GM23248 (cell line): ENCODE measurements around the gene ATP6V0A1. TPM values are rescaled to one million over a fixed set of nuclear protein-coding genes. Genes with fewer than 3 reads are reported as not detected.

Experiments used
- DNase-seq: peaks from one replicate; pipeline ENCODE4 v3.0.0-alpha.2; 2015
- H2AFZ ChIP-seq: fragments of 200-600 bp; sonication (generic); 2 replicates; pipeline ENCODE4 v1.6.1; 2016; ENCODE audit warnings: antibody characterized with exemption
- H3F3A ChIP-seq: fragments of 200-600 bp; sonication (generic); 2 replicates; pipeline ENCODE4 v1.6.1; 2016; ENCODE audit warnings: mild to moderate bottlenecking, antibody characterized with exemption, mixed run types; ENCODE audit not compliant: insufficient read depth
- H3K27ac ChIP-seq: fragments of 200-600 bp; sonication (generic); 2 replicates; pipeline ENCODE4 v1.5.1; 2016; ENCODE audit warnings: mild to moderate bottlenecking
- H3K27me3 ChIP-seq: fragments of 200-600 bp; sonication (generic); replicated peaks from 2 replicates; pipeline ENCODE4 v1.6.1; 2016; ENCODE audit warnings: mild to moderate bottlenecking; ENCODE audit not compliant: insufficient read depth
- H3K36me3 ChIP-seq: fragments of 200-600 bp; sonication (generic); 2 replicates; pipeline ENCODE4 v1.6.1; 2016; ENCODE audit warnings: low read depth, mild to moderate bottlenecking
- H3K4me1 ChIP-seq: fragments of 200-600 bp; sonication (generic); 2 replicates; pipeline ENCODE4 v1.6.1; 2016; ENCODE audit warnings: mild to moderate bottlenecking; ENCODE audit not compliant: insufficient read depth
- H3K4me2 ChIP-seq: fragments of 200-600 bp; sonication (generic); one replicate; pipeline ENCODE4 v1.6.1; 2016; ENCODE audit warnings: mild to moderate bottlenecking; ENCODE audit not compliant: unreplicated experiment
- H3K4me3 ChIP-seq: fragments of 200-600 bp; sonication (generic); 2 replicates; pipeline ENCODE4 v1.5.1; 2016; ENCODE audit warnings: mild to moderate bottlenecking
- H3K79me2 ChIP-seq: fragments of 200-600 bp; sonication (generic); 2 replicates; pipeline ENCODE4 v1.6.1; 2016; ENCODE audit warnings: mild to moderate bottlenecking; ENCODE audit not compliant: insufficient read depth
- H3K9ac ChIP-seq: fragments of 200-600 bp; sonication (generic); 2 replicates; pipeline ENCODE4 v1.6.1; 2016; ENCODE audit warnings: mild to moderate bottlenecking
- H3K9me2 ChIP-seq: fragments of 200-600 bp; sonication (generic); 2 replicates; pipeline ENCODE4 v1.6.1; 2016; ENCODE audit warnings: mixed run types, mild to moderate bottlenecking, moderate library complexity; ENCODE audit not compliant: insufficient read depth
- H3K9me3 ChIP-seq: fragments of 200-600 bp; sonication (generic); one replicate; pipeline ENCODE4 v1.6.1; 2017; ENCODE audit warnings: low read depth
- H4K20me1 ChIP-seq: fragments of 200-600 bp; sonication (generic); 2 replicates; pipeline ENCODE4 v1.6.0; 2016; ENCODE audit not compliant: insufficient read depth
- EZH2 ChIP-seq: fragments of 200-600 bp; sonication (generic); IDR thresholded peaks from 2 replicates; pipeline ENCODE4 v1.6.1; 2018; ENCODE audit warnings: antibody characterized with exemption, mild to moderate bottlenecking; ENCODE audit not compliant: insufficient read depth, poor library complexity, severe bottlenecking
- EZH2phosphoT487 ChIP-seq: fragments of 200-600 bp; sonication (generic); IDR thresholded peaks from 2 replicates; pipeline ENCODE4 v1.6.1; 2018; ENCODE audit warnings: antibody characterized with exemption, moderate library complexity, mild to moderate bottlenecking, low read depth; ENCODE audit not compliant: insufficient read depth
- WGBS, 2 experiments: methylation state at CpG; one replicate each; pipeline ENCODE4 v1.1.6; 2015 to 2017; ENCODE audit warnings: low lambda C conversion rate in 2 of 2, low coverage in 1 of 2; ENCODE audit errors: missing lambda C conversion rate in 2 of 2; 5-methylcytosine and 5-hydroxymethylcytosine counted together
- in situ Hi-C: fragments of 300-500 bp; cut with MboI; formaldehyde crosslinking; loops from 2 replicates; pipeline ENCODE4 v1.15.0; 2020
- polyA plus RNA-seq: library from polyadenylated mRNA; unstranded; fragments of >200 nt; fragmentation: Nextera tagmentation; extraction: Ambion mirVana; gene quantifications from 2 replicates; pipeline ENCODE4 v1.2.1, GENCODE V29; 2016
- total RNA-seq: library from RNA; depleted of rRNA; stranded (reverse); fragments of >200 nt; shearing (Covaris generic); gene quantifications from 2 replicates; pipeline ENCODE4 v1.2.3, GENCODE V29; 2014; rRNA removed

The ATP6V0A1 gene
- total RNA-seq (15.3 and 16.3 TPM in 2 replicates), polyA plus RNA-seq (21.6 and 26.0 TPM in 2 replicates)

- peak within 1 kb of the TSS; percentile 85 for H2AFZ ChIP-seq
- peaks cover 30% of the 10 kb centered on the region for H3K79me2 ChIP-seq
- no peaks in the 10 kb centered on the region for H3K9me3 ChIP-seq
- H3K4me3 ChIP-seq: peak within 1 kb of the TSS; percentile 87
- H4K20me1 ChIP-seq: no peaks in the 10 kb centered on the region
- TF ChIP-seq EZH2phosphoT487: no peak
- no peak for TF ChIP-seq EZH2
- H3K9ac ChIP-seq: peak within 1 kb of the TSS; percentile 76
- peak; percentile 93 for DNase-seq
- no peaks in the 10 kb centered on the region for H3K36me3 ChIP-seq
- H3K4me2 ChIP-seq: peak within 1 kb of the TSS; percentile 97
- 2% methylated on average over 27 to 45 of the region's 45 CpGs for WGBS, 2 experiments
- H3F3A ChIP-seq: peaks cover 46% of the 10 kb centered on the region
- no peaks in the 10 kb centered on the region for H3K27me3 ChIP-seq
- peaks cover 26% of the 10 kb centered on the region for H3K4me1 ChIP-seq
- peak within 1 kb of the TSS; percentile 74 for H3K27ac ChIP-seq
- in situ Hi-C loops: no loop called here
- no peaks in the 10 kb centered on the region for H3K9me2 ChIP-seq
Observed at GRCh38 chr17:42458497-42459255, at the start of gene ATP6V0A1. Gene ATP6V0A1, plus strand, starts transcription at chr17:42458878. Its CDS starts 2,017 bp downstream, at chr17:42460895.

GRCh38 chr17:42409523-42410318 lies 49.0 kb upstream of the ATP6V0A1 start:
- WGBS, 2 experiments: 0% methylated on average over 5 of the region's 5 CpGs
- H3K27me3 ChIP-seq: no peaks in the 10 kb centered on the region
- H3K4me2 ChIP-seq: peak overlapping the region; percentile 63
- no peaks in the 10 kb centered on the region for H3K9me3 ChIP-seq
- H2AFZ ChIP-seq: no peak overlapping the region
- no peaks in the 10 kb centered on the region for H3K9me2 ChIP-seq
- peak overlapping the region; percentile 45 for H3K4me3 ChIP-seq
- in situ Hi-C loops: loop anchor here (10.0 kb wide), 1 partner anchor 85 kb away; no protein-coding TSS in a partner anchor
- peak overlapping the region; percentile 59 for H3K9ac ChIP-seq
- H3K79me2 ChIP-seq: peaks cover 99% of the 10 kb centered on the region
- peaks cover 73% of the 10 kb centered on the region for H3F3A ChIP-seq
- H3K36me3 ChIP-seq: peaks cover 2% of the 10 kb centered on the region; the same call in 1 of the 2 replicates
- peak overlapping the region; percentile 87 for H3K27ac ChIP-seq
- H4K20me1 ChIP-seq: peaks cover 53% of the 10 kb centered on the region; the same call in 1 of the 2 replicates
- TF ChIP-seq EZH2: no peak
- no peak for TF ChIP-seq EZH2phosphoT487
- peak; percentile 97 for DNase-seq
- peaks cover 79% of the 10 kb centered on the region for H3K4me1 ChIP-seq

- Histone ChIP-seq H3K4me1 (peaks cover 84% of the 10 kb centered on the region), H3K9ac (peak overlapping the region; percentile 59), H3K4me2 (peak overlapping the region; percentile 63), H3K4me3 (peak overlapping the region; percentile 17), H3K9me2 (no peaks in the 10 kb centered on the region), H3K27me3 (no peaks in the 10 kb centered on the region), H3K36me3 (0 out of 2 replicates have a peak, but pooled peaks cover 4% of the 10 kb centered on the region), H3K27ac (peak overlapping the region; percentile 87), H3K9me3 (no peaks in the 10 kb centered on the region), H2AFZ (no peak overlapping the region), H3K79me2 (peaks cover 99% of the 10 kb centered on the region), H3F3A (peaks cover 73% of the 10 kb centered on the region), H4K20me1 (peaks cover 58% of the 10 kb centered on the region; the same call in 1 of the 2 replicates)
- in situ Hi-C loops: no loop called here
- no peak for TF ChIP-seq EZH2
- no peak for TF ChIP-seq EZH2phosphoT487
- 25 to 35% methylated on average over 5 of the region's 5 CpGs for WGBS, 2 experiments
- no peak for DNase-seq
Observed at GRCh38 chr17:42410319-42410685, 48.4 kb upstream of the ATP6V0A1 start.

GRCh38 chr17:42411361-42411760 lies 47.3 kb upstream of the ATP6V0A1 start:
- H3K4me2 ChIP-seq: peak overlapping the region; percentile 38
- no peaks in the 10 kb centered on the region for H3K9me2 ChIP-seq
- H3K4me1 ChIP-seq: peaks cover 93% of the 10 kb centered on the region
- H3K79me2 ChIP-seq: peaks cover 99% of the 10 kb centered on the region
- peaks cover 77% of the 10 kb centered on the region for H3F3A ChIP-seq
- TF ChIP-seq EZH2 (no peak), EZH2phosphoT487 (no peak)
- DNase-seq: peak; percentile 53
- in situ Hi-C loops: no loop called here
- H3K9ac ChIP-seq: peak overlapping the region; percentile 59
- H4K20me1 ChIP-seq: peaks cover 66% of the 10 kb centered on the region; the same call in 1 of the 2 replicates
- H3K27ac ChIP-seq: peak overlapping the region; percentile 87
- 8 to 23% methylated on average over 4 of the region's 4 CpGs for WGBS, 2 experiments
- no peaks in the 10 kb centered on the region for H3K9me3 ChIP-seq
- H2AFZ ChIP-seq: no peak overlapping the region
- 0 out of 2 replicates have a peak overlapping the region, but pooled peaks have one; percentile 3 for H3K4me3 ChIP-seq
- H3K27me3 ChIP-seq: no peaks in the 10 kb centered on the region
- H3K36me3 ChIP-seq: peaks cover 10% of the 10 kb centered on the region; the same call in 1 of the 2 replicates
